DND-41 (cell line): ENCODE data around the gene TIE1.

Source experiments
- CTCF ChIP-seq: IDR thresholded peaks from 2 replicates; pipeline ENCODE4 v1.5.1; 2012; ENCODE audit warnings: borderline replicate concordance, low read length, moderate library complexity, mild to moderate bottlenecking; ENCODE audit not compliant: poor library complexity, severe bottlenecking; ENCODE audit errors: extremely low read depth
- EZH2 ChIP-seq: IDR thresholded peaks from 3 replicates; pipeline ENCODE4 v1.6.1; 2012; ENCODE audit warnings: borderline replicate concordance, low read depth, mild to moderate bottlenecking, moderate library complexity, low read length, inconsistent platforms; ENCODE audit not compliant: severe bottlenecking

- TF ChIP-seq CTCF (no peak), EZH2 (no peak)
Observed at GRCh38 chr1:43360616-43361015, 59.8 kb downstream of the TIE1 start.
